HG02943 (cell line): ENCODE data around the gene MRPL19.

Experiments used
- ATAC-seq: cut with Tn5 transposase; IDR thresholded peaks from one replicate; pipeline ENCODE4 v1.9.1; 2021; ENCODE audit warnings: mild to moderate bottlenecking, low read depth, moderate library complexity; ENCODE audit not compliant: unreplicated experiment

MRPL19 gene

GRCh38 chr2:75720525-75720924 is 73.9 kb downstream of the MRPL19 start:
- no peak for ATAC-seq

DNA sequence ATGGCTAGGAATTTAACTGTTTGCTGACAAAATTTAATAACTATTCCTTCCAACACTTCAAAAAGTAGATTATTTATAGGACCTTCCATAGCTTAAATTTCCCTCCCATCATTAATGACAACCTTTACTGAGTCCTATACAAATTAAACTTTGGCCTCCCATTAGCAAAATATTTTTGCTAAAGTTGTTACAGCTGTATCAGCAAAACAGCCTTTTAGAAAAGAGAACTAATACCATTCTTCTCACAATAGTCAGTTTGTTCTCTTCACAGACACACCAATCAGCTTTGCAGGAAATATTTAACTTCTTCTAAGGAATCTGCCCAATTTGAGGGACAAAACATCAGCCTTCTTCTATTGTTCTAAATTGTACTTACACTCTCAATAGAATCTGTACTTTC is 76.1 kb downstream of the MRPL19 start:
- no peak for ATAC-seq

DNA sequence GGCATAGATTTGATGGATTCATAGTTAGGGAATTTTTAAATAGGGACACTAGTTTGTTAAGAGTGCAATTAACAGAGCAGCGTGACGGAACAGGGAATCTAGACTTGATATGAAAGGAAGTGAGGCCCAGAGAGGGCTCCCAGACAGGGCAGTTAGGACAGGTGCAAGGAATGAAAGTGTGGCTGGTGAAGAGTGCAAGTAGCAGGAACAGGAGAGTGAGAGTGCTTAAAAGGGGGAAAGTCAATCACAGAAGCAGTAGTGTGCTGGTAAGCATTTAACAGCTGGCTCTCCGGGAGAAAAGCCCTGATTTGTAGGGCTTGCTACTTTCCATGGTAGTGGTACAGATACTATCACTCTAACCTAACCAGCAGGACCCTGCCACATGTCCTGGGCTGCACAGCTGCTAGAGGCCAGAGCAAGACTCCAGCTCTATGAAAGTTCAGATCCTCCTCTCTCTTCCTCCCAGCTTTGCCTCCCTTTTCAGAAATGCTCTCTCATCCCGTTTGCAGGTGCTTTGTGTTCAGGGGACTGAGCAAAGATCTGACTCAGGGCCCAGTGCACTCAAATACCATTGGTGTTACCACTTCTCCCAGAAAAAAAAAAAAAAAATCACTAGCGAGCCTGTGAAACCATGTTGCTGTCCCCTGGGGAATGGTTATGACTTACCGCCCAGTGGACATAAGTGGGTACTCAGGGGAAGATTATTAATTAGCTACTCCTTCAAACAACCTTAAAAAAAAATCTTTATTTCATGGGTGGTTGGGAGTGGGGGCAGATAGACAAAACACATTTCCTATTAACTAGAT is 82.2 kb downstream of the MRPL19 start:
- ATAC-seq: no peak

DNA sequence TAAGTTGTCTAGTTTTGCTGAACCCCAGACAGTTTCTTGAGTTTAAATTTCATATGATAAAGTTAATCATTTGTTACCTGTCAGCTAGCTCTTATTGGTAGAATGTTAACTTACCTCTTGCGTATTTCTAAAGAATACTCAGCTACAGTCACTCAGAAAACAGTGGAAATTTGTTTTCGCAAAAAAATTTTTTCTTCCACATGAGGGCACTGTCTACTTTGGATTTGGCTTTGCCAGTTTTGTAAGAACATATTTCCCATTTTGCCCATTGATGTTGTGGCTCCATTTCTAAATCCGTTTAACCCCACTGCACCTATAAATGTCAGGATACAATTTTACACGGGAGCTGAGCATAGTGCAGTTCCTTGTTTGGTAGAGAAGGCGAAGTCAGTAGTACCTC is 83.3 kb downstream of the MRPL19 start:
- no peak for ATAC-seq

DNA sequence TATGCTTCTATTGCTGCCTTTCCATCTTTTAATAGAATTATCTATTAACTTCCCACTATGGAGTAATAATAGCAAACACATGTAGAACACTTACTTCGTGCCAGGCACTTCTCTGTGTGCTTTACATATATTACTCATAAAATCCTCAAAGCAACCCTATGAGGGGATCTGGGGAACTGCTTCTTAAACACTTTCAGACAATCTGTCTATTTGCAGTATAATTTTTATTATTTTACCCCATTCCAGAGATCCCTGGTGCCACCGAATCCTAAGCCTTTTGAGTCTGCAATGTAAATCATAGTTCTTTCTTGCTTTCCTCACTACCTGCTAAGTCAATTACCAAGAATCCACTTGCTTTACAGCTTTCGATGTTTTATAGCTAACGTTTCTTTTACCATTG is 89.7 kb downstream of the MRPL19 start:
- ATAC-seq: no peak

GRCh38 chr2:75737961-75738360 is 91.4 kb downstream of the MRPL19 start:
- ATAC-seq: no peak
